HG03095 (cell line): Measurements from ENCODE around the gene AKR1C1.
"Not testable (repeated sequence)": the region's sequence is repeated elsewhere in the genome, so short reads cannot be mapped to it uniquely, and the experiment has no call there.

Source experiments
- ATAC-seq: cut with Tn5 transposase; IDR thresholded peaks from one replicate; pipeline ENCODE4 v1.9.1; 2021; ENCODE audit warnings: moderate library complexity; ENCODE audit not compliant: unreplicated experiment

Gene AKR1C1

GRCh38 chr10:5014200-5014910 lies 51.1 kb downstream of the AKR1C1 start:
- ATAC-seq: not testable (repeated sequence)

GRCh38 chr10:5014936-5015335 lies 51.7 kb downstream of the AKR1C1 start:
- no peak for ATAC-seq

GRCh38 chr10:5018134-5018533 lies 54.9 kb downstream of the AKR1C1 start:
- no peak for ATAC-seq

GRCh38 chr10:5018671-5019277 lies 55.6 kb downstream of the AKR1C1 start:
- not testable (repeated sequence) for ATAC-seq

- ATAC-seq: not testable (repeated sequence)
These were observed 56.8 kb downstream of the AKR1C1 start for GRCh38 chr10:5019770-5020612.

- not testable (repeated sequence) for ATAC-seq
These were observed 58.5 kb downstream of the AKR1C1 start for GRCh38 chr10:5021624-5022290.

- no peak for ATAC-seq
These were observed 60.1 kb downstream of the AKR1C1 start for GRCh38 chr10:5023177-5023805.

GRCh38 chr10:5025461-5025881 lies 62.3 kb downstream of the AKR1C1 start:
- not testable (repeated sequence) for ATAC-seq

GRCh38 chr10:5030989-5031388 lies 67.8 kb downstream of the AKR1C1 start:
- ATAC-seq: no peak

GRCh38 chr10:5031588-5031987 lies 68.4 kb downstream of the AKR1C1 start:
- not testable (repeated sequence) for ATAC-seq

GRCh38 chr10:5032444-5032843 lies 69.2 kb downstream of the AKR1C1 start:
- ATAC-seq: not testable (repeated sequence)
